HL-60 (cell line): ENCODE data around the gene HPN.

Source experiments
- DNase-seq, 2 experiments: peaks; one replicate each; pipeline ENCODE4 v3.0.0-alpha.2; 2010 to 2020; ENCODE audit warnings: low read depth in 1 of 2, low spot score in 1 of 2
- H3K27ac ChIP-seq: fragments of 250-450 bp; sonication (Bioruptor Pico); replicated peaks from 2 replicates; pipeline ENCODE4 v1.5.1; 2020; ENCODE audit warnings: mild to moderate bottlenecking, moderate library complexity
- H3K27me3 ChIP-seq: fragments of 250-450 bp; sonication (Bioruptor Pico); 2 replicates; pipeline ENCODE4 v1.5.1; 2021; ENCODE audit warnings: mild to moderate bottlenecking, moderate library complexity; ENCODE audit not compliant: insufficient read depth, poor library complexity, severe bottlenecking
- H3K4me3 ChIP-seq: replicated peaks from 2 replicates; pipeline ENCODE4 v1.5.1; 2011; ENCODE audit warnings: mild to moderate bottlenecking, control low read depth, low read length; ENCODE audit not compliant: insufficient read depth
- GABPA ChIP-seq: IDR thresholded peaks from 2 replicates; pipeline ENCODE4 v1.6.1; 2012; ENCODE audit warnings: low read depth
- POLR2AphosphoS5 ChIP-seq: IDR thresholded peaks from 2 replicates; pipeline ENCODE4 v1.6.1; 2012; ENCODE audit warnings: low read depth
- REST ChIP-seq: IDR thresholded peaks from 2 replicates; pipeline ENCODE4 v1.6.1; 2012; ENCODE audit warnings: low read depth; ENCODE audit not compliant: insufficient replicate concordance
- SPI1 ChIP-seq: IDR thresholded peaks from 2 replicates; pipeline ENCODE4 v1.6.1; 2012; ENCODE audit warnings: low read depth, mild to moderate bottlenecking, borderline replicate concordance
- TF ChIP-seq, protein P1 (sequence below): IDR thresholded peaks from one replicate; pipeline ENCODE4 v1.5.1; 2011; ENCODE audit warnings: low read length, control low read depth, inconsistent platforms; ENCODE audit not compliant: insufficient read depth

HPN gene

DNA sequence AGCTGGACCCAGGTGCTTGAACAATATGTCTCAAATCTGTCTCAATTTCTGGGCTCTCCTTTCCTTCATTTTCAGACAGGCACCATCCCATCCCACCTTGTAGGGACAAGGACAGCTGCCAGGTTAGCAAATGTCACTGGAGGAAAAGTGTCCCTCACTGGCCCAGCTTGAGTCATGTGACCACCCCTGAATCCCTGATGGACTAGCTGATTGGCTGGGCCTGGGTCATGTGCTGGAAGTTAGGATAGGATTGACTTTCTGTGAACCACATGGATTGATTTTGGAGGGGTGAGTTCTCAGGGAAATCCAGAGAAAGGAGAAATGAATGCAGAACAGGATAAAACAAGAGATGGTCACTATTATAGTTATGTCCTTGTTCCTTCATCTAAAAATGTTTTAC, 45.9 kb downstream of the HPN start:
- no peak for TF ChIP-seq SPI1
- TF ChIP-seq, protein P1, sequence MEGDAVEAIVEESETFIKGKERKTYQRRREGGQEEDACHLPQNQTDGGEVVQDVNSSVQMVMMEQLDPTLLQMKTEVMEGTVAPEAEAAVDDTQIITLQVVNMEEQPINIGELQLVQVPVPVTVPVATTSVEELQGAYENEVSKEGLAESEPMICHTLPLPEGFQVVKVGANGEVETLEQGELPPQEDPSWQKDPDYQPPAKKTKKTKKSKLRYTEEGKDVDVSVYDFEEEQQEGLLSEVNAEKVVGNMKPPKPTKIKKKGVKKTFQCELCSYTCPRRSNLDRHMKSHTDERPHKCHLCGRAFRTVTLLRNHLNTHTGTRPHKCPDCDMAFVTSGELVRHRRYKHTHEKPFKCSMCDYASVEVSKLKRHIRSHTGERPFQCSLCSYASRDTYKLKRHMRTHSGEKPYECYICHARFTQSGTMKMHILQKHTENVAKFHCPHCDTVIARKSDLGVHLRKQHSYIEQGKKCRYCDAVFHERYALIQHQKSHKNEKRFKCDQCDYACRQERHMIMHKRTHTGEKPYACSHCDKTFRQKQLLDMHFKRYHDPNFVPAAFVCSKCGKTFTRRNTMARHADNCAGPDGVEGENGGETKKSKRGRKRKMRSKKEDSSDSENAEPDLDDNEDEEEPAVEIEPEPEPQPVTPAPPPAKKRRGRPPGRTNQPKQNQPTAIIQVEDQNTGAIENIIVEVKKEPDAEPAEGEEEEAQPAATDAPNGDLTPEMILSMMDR, result no peak
- no peak for TF ChIP-seq REST
- no peak for TF ChIP-seq GABPA
- no peak for TF ChIP-seq POLR2AphosphoS5
- Histone ChIP-seq H3K27me3 (no peaks in the 10 kb centered on the region), H3K4me3 (no peak overlapping the region), H3K27ac (no peak overlapping the region)
- no peak for DNase-seq

GRCh38 chr19:35088131-35088913, 46.8 kb downstream of the HPN start:
- DNase-seq, result no peak
- Histone ChIP-seq H3K27me3 (no peaks in the 10 kb centered on the region), H3K4me3 (no peak overlapping the region), H3K27ac (no peak overlapping the region)
- TF ChIP-seq SPI1 (no peak), GABPA (no peak)

DNA sequence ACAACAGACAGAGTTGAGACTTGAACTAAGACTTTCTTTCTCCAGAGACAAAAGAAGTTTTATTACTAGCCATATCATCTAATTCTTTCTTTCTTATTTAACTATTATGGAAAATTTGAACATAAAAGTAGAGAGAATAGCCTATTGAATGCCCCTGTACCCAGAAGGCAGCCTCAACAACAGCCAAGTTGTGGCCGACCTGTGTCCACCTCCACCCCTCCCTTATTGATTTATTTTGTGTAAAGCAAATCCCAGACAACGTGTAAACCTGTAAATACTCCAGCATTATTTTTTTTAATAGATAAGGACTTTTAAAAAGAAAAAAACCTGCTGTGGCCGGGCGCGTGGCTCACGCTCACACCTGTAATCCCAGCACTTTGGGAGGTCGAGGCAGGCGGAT, 48.0 kb downstream of the HPN start:
- no peak overlapping the region for H3K27ac ChIP-seq
- no peak for DNase-seq
- H3K4me3 ChIP-seq, result no peak overlapping the region
- no peak for TF ChIP-seq GABPA
- TF ChIP-seq, protein P1, result no peak
- TF ChIP-seq SPI1, result no peak
- no peak for TF ChIP-seq REST
- TF ChIP-seq POLR2AphosphoS5, result no peak
- H3K27me3 ChIP-seq, result no peaks in the 10 kb centered on the region

DNA sequence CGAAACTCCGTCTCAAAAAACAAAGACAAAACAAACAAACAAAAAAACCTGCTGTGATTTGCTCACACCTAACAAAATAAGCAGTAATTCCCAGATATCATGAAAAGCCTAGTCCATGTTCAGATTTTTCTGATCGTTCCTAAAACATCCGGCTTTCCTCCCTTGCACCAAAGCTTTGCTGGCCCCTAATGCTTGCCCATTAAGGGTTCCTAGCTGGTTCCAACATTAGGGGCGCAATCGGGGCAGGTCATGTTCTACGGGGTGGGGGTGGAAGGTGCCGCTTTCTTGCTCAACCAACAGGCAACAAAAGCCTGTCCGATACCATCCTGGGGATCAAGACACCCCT, 48.6 kb downstream of the HPN start:
- Histone ChIP-seq H3K4me3 (no peak overlapping the region), H3K27me3 (no peaks in the 10 kb centered on the region)

More for the DNA sequence above, 48.6 kb downstream of the HPN start:
- no peak for DNase-seq
- TF ChIP-seq, protein P1, result no peak
- no peak for TF ChIP-seq REST
- TF ChIP-seq SPI1, result no peak
- no peak overlapping the region for H3K27ac ChIP-seq
